K562 treated with DMSO at 1 percent for 48 hours (cell line): ENCODE results near the gene ZNF84. TPM values are rescaled to one million over a fixed set of nuclear protein-coding genes. Genes with fewer than 3 reads are reported as not detected.

ENCODE experiments used
- total RNA-seq: library from RNA; unstranded; fragments of 300-600 nt; gene quantifications from 2 replicates; pipeline ENCODE4 v1.2.3, GENCODE V29; 2022; ENCODE audit warnings: low replicate concordance; ENCODE audit errors: extremely low read depth

ZNF84 gene
- total RNA-seq, result not detected in 2 replicates

DNA sequence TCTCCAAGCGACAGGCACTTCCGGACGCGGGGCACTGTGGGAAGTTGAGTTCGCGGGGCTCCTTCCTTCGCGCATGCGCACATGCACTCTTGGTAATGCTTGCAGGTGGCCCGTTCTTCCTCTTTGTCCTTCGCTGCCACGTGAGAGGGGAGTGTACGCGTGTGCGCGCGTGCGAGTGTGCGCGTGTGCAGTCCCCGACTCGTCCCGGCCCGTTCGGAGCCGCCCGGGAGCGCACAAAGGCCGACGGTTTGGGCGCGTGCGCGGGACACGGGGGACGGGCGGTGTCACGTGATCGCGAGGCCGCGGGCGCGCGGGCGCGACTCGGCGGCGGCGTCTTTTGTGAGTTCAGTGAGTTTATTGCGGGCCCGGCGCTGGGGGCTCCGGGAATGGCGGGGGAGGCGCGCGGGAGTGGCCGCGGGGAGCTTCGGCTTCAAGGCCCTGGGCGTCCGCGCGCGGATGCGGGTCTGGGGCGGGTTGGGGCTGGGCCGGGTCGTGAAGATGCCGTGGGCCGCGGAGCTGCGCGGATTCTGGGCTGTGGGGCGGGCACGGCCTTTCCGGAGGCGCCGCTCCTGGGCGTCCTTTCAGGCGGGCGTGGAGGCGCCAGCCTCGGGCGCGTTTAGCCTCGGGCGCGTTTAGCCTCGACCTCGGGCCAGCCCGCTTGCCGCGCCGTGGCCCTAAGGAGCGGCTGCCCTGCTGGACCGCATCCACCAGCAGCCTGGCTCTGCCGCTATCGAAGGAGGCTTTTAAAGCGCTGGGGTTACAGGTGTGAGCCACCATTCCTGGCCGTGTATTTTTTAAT, at the start of gene ZNF84:
Gene ZNF84, plus strand, starts transcription at position 303 of the 799 bp plus-strand sequence. CDS start 3,959 bp downstream, outside the sequence.

GRCh38 chr12:133080368-133081158, 43.3 kb downstream of the ZNF84 start, which contains the start of gene ZNF140:
Gene ZNF140 (plus strand): TSS chr12:133080923. CDS start chr12:133081321, 398 bp downstream.

Other genes starting within 250 kb of the ZNF84 start
- gene GOLGA3, start 208.6 kb upstream of the ZNF84 start, total RNA-seq, result not detected in 2 replicates
- not detected in 2 replicates for gene CHFR, start 149.9 kb upstream of the ZNF84 start, total RNA-seq
- gene ZNF605, start 81.2 kb upstream of the ZNF84 start, total RNA-seq, result not detected in 2 replicates
- gene ZNF26, start 51.1 kb upstream of the ZNF84 start, total RNA-seq, result not detected in 2 replicates
- not detected in 2 replicates for gene ZNF140, start 43.4 kb downstream of the ZNF84 start, total RNA-seq
- gene ZNF891, start 92.8 kb downstream of the ZNF84 start, total RNA-seq, result not detected in 2 replicates
- gene ZNF10, start 93.1 kb downstream of the ZNF84 start, total RNA-seq, result not detected in 2 replicates
- gene ZNF268, start 144.0 kb downstream of the ZNF84 start, total RNA-seq, result not detected in 2 replicates
- gene ANHX, start 198.4 kb downstream of the ZNF84 start, total RNA-seq, result not detected in 2 replicates